ENCODE results near the gene GRIN3A.

GRIN3A gene

GRCh38 chr9:101586651-101587050 is 151.8 kb downstream of the GRIN3A start:
- DNase-seq, result no peak
- Histone ChIP-seq H3K27me3 (ENCODE audit: insufficient read depth, low read depth, severe bottlenecking) (no peaks in the 10 kb centered on the region), H3K9me3 (ENCODE audit: severe bottlenecking) (no peaks in the 10 kb centered on the region), H3K27ac (no peak overlapping the region), H3K4me3 (ENCODE audit: low read depth, low read length) (no peak overlapping the region), H3K36me3 (no peaks in the 10 kb centered on the region)
- TF ChIP-seq, protein P1, sequence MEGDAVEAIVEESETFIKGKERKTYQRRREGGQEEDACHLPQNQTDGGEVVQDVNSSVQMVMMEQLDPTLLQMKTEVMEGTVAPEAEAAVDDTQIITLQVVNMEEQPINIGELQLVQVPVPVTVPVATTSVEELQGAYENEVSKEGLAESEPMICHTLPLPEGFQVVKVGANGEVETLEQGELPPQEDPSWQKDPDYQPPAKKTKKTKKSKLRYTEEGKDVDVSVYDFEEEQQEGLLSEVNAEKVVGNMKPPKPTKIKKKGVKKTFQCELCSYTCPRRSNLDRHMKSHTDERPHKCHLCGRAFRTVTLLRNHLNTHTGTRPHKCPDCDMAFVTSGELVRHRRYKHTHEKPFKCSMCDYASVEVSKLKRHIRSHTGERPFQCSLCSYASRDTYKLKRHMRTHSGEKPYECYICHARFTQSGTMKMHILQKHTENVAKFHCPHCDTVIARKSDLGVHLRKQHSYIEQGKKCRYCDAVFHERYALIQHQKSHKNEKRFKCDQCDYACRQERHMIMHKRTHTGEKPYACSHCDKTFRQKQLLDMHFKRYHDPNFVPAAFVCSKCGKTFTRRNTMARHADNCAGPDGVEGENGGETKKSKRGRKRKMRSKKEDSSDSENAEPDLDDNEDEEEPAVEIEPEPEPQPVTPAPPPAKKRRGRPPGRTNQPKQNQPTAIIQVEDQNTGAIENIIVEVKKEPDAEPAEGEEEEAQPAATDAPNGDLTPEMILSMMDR (IDR thresholded peaks at IDR 0.05; ENCODE audit: low read depth, low read length), result no peak

- Histone ChIP-seq H3K27me3 (ENCODE audit: insufficient read depth, low read depth, severe bottlenecking) (no peaks in the 10 kb centered on the region), H3K36me3 (no peaks in the 10 kb centered on the region), H3K27ac (no peak overlapping the region), H3K4me3 (ENCODE audit: low read depth, low read length) (no peak overlapping the region), H3K9me3 (ENCODE audit: severe bottlenecking) (no peaks in the 10 kb centered on the region)
- DNase-seq, result no peak
- TF ChIP-seq, protein P1 (IDR thresholded peaks at IDR 0.05; ENCODE audit: low read depth, low read length), result no peak
Observed at GRCh38 chr9:101585740-101586139, 152.7 kb downstream of the GRIN3A start.

GRCh38 chr9:101582553-101582952 is 155.9 kb downstream of the GRIN3A start:
- TF ChIP-seq, protein P1 (IDR thresholded peaks at IDR 0.05; ENCODE audit: low read depth, low read length), result no peak
- H3K36me3 ChIP-seq, result no peaks in the 10 kb centered on the region
- no peak for DNase-seq
- no peaks in the 10 kb centered on the region for H3K27me3 ChIP-seq (ENCODE audit: insufficient read depth, low read depth, severe bottlenecking)
- no peak overlapping the region for H3K4me3 ChIP-seq (ENCODE audit: low read depth, low read length)
- H3K27ac ChIP-seq, result no peak overlapping the region
- H3K9me3 ChIP-seq (ENCODE audit: severe bottlenecking), result no peaks in the 10 kb centered on the region

- TF ChIP-seq, protein P1 (IDR thresholded peaks at IDR 0.05; ENCODE audit: low read depth, low read length), result no peak
- H3K36me3 ChIP-seq, result no peaks in the 10 kb centered on the region
- H3K4me3 ChIP-seq (ENCODE audit: low read depth, low read length), result no peak overlapping the region
Observed at GRCh38 chr9:101579711-101580545, 158.5 kb downstream of the GRIN3A start.

GRCh38 chr9:101578378-101578777 is 160.1 kb downstream of the GRIN3A start:
- no peak overlapping the region for H3K27ac ChIP-seq
- TF ChIP-seq, protein P1 (IDR thresholded peaks at IDR 0.05; ENCODE audit: low read depth, low read length), result no peak
- H3K27me3 ChIP-seq (ENCODE audit: insufficient read depth, low read depth, severe bottlenecking), result no peaks in the 10 kb centered on the region
- no peak overlapping the region for H3K4me3 ChIP-seq (ENCODE audit: low read depth, low read length)
- H3K36me3 ChIP-seq, result no peaks in the 10 kb centered on the region
- H3K9me3 ChIP-seq (ENCODE audit: severe bottlenecking), result no peaks in the 10 kb centered on the region
- DNase-seq, result no peak

More at GRCh38 chr9:101579711-101580545, 158.5 kb downstream of the GRIN3A start:
- Histone ChIP-seq H3K9me3 (ENCODE audit: severe bottlenecking) (no peaks in the 10 kb centered on the region), H3K27me3 (ENCODE audit: insufficient read depth, low read depth, severe bottlenecking) (no peaks in the 10 kb centered on the region), H3K27ac (no peak overlapping the region)
- DNase-seq, result no peak

Data from WERI-Rb-1 (cell line).